HG03103 (cell line): ENCODE measurements around the gene RBM39.
A peak's percentile ranks its signal among the peaks of the same experiment; 100 is the strongest.
"Not testable (repeated sequence)": the region's sequence is repeated elsewhere in the genome, so short reads cannot be mapped to it uniquely, and the experiment has no call there.

ENCODE experiments used
- ATAC-seq: cut with Tn5 transposase; IDR thresholded peaks from one replicate; pipeline ENCODE4 v1.9.1; 2021; ENCODE audit warnings: low read depth; ENCODE audit not compliant: unreplicated experiment

The RBM39 gene

DNA sequence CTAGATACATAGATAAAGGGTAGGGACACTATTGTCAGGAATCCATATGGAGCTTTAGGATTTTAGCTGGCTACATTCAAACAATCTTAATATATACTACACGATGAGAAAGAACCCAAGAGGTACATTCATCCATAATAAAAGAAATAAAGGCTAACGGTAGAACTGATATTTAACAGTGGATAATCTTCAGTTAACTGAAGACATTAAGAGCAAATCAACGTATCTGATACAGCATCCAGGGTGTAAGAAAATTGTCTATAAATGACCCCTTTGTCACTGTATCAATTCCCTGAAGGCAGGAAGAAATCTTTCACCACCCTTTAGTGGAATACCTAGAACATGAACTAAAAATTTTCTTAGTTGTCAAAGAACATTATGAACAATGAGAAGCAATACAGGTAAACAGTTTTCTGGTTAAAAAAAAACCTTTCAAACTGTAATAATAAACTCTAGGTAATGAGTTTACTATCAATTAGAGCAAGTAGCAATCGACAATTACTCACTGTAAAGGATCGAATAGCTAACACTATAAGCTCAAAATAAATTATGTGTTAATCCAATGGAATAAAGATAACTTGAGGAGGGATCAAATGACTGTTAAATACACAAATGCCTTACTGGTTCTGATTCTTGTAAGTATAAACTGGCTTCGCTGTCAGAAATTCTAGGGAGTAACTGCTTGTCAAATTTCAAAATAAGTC, 31.0 kb downstream of the RBM39 start:
- ATAC-seq: no peak

DNA sequence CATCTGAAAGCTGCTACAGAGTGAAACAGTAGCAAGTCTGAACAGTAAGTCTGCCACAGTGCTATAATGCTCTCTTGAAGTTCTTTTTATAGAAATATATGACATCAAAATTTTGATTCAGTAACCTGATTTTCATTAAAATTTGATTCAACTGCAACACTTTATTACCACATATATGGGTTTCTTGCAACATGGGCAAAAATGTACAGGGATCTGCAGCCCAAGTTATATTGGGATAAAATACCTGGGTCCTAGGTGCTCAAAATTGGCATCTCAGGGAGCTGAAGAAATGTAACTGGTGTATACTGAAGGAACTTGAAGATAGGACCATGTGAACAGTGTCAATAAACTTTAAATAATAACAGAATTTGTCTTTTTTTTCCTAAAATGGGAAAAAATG, 32.0 kb downstream of the RBM39 start:
- no peak for ATAC-seq

DNA sequence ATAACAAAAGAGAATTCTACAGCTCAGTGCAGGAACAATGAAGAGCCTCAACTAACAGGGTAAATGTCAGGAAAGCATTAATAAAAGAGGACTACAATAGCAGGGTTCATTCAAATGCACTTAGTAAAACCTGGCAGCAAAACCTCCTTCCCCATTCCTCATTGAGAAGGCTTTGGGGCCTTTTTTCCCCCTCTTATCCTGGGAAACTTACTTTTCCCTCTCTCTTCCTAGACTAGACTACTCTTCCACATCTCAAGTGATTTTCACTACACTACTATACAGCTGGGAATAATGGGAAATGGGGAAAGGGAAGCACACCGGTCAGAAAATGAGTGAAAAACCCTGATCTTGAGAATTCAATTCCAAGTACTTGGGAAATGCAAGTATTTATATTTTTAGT, 32.8 kb downstream of the RBM39 start:
- no peak for ATAC-seq

DNA sequence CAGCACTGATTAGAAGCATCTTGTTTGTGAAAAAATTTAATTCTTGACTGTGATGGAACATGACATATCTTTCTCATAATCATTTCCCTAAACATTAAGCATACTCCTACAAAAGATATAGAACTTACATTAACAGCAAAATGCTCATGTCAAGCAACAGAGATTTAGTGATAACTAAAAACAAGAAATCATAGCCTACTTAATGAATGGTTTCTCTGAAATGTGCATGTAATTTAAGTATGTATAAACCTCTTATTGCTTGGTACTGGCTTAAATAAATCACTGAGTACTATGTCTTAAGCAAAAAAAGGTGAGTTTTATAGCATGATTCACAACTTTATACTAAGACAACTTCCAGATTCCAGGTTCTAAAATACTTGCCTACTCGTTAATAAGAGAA, 33.6 kb downstream of the RBM39 start:
- ATAC-seq: no peak

DNA sequence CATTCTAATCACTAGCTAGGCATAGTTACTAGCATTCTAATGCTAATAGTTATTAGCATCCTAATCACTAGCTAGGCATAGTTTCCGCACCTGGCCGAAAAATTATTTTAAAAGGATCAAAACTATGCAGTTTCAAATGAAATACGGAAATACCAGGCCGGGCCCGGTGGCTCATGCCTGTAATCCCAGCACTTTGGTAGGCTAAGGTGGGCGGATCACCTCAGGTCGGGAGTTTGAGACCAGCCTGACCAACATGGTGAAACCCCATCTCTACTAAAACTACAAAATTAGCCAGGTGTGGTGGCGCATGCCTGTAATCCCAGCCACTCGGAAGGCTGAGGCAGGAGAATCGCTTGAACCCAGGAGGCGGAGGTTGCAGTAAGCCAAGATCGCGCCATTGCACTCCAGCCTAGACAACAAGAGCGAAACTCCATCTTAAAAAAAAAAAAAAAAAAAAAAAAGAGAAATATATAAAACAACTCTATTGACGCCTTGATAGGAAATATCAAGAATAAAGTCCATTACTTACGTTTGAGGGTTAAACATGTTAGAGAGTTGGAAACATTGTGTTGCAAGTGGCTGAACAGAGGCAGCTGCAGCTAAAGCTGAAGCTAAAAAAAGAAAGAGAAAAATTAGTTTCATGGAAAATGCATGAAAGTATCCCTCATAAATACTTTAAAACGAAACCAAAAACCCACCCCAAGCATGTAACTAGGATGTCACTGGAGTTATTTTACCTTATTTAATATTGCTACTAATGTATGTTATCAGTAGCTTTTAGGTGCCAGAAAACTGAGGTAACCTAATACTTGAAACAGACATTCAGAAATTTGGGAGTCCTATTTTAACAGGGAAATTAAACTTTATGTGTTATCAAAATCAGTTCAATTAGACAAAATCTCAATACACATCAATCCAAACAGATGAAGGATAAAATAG, 35.2 kb downstream of the RBM39 start:
- ATAC-seq: not testable (repeated sequence)

DNA sequence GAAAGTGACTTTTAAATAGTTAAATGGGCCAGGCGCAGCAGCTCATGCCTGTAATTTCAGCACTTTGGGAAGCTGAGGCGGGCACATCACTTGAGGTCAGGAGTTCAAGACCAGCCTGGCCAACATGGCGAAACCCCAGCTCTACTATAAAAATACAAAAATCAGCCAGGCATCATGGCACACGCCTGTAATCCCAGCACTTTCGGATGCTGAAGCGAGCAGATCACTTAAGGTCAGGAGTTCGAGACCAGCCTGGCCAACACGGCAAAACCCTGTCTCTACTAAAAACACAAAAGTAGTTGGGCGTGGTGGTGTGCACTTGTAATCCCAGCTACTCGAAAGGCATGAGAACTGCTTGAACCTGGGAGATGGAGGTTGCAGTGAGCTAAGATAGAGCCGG, 36.2 kb downstream of the RBM39 start:
- ATAC-seq: not testable (repeated sequence)

DNA sequence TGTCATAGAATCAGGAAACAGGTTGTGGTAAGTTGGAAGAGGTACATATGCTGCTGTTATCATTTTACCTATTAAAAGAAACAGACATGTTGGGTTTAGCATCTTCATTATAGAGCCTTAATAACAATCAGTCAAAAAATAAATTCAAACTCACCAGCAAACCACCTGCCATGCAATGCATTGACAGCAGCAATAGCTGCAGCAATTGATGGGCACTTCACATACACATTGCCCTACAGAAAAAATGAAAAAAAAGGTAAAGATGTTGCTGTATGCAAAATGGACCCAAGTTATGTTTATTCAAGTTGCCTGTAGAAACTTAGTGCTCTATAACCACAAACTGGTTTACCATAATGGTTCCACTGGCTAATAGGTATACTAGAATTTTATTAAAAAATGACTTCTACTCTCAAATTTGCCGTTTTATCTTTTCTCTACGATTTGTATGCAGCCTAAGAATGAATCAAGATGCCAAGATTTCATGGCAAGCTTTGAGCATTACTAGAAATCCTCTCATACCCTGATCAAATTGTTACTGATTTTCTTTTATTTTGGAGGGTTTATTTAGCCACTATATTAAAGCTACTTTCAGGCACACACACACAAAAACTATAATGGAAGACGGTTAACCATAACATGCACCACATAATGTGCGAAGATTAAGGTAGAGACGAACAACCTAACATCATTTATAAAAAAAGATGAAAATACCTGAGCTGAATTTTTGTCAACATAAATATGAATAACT, 37.4 kb downstream of the RBM39 start:
- ATAC-seq: no peak

DNA sequence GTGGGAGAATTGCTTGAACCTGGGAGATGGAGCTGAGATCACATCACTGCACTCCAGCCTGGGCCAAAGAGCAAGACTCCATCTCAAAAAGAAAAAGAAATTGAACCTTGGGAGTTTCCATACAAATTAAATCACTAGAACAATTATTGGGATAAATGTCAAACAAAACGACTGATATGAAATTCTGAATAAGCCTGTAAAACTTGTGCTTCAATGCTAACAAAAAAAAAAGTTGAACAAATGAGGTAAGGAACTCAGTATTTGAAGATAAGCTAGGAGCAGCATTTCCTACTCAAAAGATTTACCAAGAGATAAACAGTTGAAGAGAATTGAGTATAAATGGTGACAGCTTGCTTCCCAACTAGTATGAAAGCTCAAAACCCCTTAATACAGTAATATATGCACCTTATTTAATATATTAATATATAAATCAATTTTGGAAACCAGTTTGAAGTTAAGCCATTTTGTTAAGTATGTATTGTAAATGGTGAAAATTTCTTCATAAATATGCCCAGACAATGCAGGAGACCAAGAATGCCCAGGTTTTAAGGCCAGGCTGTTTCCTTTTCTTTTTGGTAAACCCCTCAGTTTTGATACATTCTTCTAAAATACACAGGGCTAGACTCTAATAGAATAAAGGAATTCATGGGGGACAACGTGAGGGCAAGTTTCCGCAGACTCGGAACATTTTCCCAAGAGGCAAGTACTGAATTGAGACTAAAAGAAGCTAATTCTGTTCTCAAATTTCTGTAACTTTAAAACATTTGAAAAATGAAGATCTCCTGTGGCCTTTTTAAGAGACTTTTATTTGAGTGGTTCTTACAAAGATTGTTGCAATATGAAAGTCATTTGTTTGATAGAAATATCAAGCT, 39.0 kb downstream of the RBM39 start:
- ATAC-seq: no peak

DNA sequence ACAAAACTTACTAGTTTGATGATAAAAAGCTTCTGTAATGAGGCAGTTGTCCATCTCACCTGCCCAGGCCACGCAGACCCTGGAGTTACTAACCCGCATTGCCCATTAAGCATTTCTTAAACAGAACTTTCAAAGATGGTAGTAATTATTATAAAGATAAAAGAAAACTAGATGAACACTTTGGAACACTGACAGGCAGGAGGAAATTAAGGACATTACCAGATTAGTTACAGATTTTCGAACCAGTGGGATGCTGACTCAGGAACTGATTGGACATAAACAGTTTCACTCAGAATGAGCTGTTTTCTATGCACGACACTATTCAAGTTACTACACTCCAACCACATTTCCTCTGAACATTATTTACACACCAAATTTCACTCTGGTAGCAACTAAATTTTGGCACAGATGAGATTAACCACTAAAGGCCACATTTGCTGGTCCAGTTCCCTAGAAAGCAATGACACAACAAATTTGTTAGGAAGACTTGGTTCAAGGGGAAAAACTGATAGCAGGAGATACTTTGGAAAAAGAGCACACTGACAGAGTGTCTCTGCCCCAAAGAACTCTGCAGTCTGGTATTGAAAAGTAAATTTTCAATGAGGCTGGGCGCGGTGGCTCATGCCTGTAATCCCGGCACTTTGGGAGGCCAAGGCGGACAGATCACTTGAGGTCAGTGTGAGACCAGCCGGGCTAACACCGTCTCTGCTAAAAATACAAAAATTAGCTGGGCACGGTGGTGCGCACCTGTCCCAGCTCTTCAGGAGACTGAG, 39.8 kb downstream of the RBM39 start:
- ATAC-seq: no peak

DNA sequence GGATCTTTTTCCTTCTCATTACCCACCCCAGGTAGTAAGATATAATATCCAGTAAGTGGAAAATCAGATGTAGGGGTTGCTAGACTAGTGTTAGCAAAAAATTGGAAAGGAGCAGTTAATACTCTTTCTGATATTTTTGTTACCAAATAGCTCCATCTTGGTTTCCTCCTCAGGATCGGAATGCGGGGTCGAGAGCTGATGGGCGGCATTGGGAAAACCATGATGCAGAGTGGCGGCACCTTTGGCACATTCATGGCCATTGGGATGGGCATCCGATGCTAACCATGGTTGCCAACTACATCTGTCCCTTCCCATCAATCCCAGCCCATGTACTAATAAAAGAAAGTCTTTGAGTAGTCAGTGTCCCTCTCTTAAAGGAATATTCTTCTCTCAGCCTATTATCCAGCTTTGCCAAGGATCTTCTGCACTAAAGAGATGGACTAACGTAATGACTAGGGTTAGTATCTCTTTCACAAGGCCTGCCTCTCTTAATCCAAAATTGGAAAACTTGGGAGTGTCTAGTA, 41.4 kb downstream of the RBM39 start:
- no peak for ATAC-seq

DNA sequence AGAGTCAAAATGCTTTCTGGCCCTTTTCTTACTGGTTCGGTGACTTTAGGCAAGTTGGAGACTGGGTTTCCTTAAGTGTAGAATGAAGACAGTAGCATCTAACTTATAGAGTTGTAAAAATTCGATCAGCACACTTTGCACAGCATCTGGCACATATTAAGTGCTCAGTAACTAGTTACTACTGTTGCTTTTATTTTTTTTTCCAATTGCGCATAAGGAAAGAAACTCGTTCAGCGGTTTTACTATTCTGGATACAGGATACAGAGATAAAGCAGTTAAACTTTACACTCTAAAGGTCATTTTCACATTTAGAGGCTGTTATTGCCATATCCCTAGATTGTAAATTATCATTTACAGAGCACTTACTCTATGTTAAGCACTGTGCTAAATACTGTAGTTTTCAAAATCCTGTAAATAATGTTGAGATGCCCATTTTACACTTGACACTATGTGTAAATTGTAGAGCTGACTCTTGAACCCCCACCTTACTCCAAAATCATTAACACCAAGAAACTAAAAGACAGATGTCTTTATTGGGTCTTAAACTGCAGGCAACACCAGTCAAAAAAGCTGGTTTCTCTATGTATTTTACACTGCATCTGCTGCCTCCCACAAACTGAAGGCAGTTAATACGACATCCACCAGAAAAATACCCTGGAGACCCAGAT, 42.0 kb downstream of the RBM39 start:
- no peak for ATAC-seq

DNA sequence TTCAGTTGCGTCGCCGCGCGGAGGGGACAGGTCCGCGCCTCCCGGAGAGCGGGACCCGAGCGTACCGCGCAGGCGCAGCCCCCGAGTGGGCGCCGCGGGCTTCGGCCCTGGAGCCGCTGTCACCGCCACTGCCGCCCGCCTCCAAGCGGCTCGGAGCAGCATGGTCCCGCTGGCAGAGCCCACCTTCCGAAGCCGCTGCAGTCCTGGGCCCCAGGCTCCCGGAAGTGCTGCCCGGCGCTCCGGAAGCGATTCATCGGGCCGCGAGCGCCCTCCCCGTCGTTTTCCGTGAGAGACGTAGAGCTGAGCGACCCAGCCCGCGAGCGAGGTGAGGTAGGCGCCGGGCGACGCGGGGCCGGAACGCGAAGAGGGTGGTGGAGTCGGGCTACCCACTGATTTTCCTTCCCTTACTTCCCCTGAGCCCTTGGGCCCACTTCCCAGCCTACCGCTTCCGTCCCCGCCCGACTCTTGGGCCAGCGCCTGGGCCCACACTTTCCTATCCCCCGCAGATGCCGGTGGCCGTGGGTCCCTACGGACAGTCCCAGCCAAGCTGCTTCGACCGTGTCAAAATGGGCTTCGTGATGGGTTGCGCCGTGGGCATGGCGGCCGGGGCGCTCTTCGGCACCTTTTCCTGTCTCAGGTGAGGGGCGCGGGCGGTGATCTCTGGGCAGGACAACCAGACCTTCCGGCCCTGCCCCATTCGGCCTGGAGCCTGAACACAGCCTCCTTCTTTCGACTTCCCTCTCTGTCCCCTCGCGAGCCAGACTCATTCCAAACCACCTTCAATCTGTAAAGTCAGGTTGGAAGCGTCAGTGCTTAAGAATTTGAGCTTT, 42.7 kb downstream of the RBM39 start, which contains the start of the genes NFS1 and ROMO1:
NFS1 (minus strand) TSS at position 226 of the 830 bp plus-strand sequence; CDS start at position 162, 64 bp downstream.
ROMO1 (plus strand) TSS at position 279 of the 830 bp plus-strand sequence; CDS start at position 507, 228 bp downstream.
- peak; percentile 73 for ATAC-seq

DNA sequence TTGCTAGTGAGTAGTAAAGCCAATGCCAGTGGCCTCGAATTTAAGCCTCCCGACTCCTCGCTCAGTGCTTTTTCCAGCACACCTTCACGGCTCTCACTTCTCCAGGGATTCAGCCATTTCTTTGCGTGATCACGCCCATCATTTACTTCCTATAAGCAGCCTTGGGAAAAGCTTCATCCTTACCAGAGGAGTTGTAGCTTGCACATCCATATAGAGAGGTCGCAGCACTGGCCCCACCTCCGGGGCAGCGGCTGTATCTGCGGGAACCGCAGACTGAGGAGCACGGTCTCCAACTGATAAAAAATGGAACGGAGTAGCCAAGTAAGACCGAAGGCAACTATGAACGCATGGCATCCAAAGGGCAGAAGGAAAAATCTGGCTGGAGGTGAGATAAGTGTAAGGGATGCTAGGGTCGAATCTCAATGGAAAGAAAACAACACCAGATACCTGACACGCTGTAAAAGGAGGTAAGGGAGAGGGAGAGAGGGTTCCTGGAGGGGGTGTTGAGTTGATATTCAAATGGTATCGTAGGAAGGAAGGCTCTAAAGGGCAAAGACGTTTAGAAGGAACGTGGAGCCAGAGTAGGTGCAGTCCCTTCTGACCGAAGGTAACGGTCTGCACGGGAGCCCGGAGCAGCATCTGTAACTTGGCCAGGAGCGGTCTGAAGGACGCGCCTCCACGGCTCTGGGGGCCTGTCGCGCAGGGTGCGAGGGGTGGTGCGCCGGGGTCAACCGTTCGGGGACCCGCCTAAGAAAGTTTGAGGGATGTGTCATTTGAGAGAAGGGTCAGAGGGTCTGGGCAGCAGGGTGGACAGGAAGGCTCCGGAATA, 43.5 kb downstream of the RBM39 start:
- ATAC-seq: no peak

DNA sequence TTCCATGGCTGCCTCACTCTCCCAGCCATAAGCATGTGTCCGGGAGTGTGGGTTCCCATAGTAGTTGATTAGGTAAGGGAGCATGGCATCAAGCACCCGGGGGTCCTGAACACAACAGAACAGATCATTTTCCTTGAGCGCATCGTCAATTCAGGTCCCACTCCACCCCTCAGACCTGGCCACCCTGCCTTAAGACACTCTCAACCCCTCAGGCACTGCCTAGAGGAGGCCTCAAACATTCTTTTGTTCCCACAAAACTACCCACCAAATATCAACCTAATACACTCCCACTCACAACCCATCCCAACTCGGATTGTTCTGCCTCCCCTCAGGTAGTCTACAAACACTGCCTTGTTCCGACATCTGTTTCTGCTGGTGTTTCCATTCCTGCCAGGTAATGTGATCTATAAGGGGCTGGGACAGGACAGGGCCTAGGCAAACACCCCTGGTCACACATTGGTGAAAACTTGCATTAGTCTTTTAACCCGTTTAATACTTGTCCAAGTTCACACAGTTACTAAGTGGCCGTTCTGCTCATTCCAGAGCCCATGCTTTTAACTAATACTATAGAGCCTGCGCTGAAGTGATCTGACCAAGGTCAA, 44.3 kb downstream of the RBM39 start:
- no peak for ATAC-seq

DNA sequence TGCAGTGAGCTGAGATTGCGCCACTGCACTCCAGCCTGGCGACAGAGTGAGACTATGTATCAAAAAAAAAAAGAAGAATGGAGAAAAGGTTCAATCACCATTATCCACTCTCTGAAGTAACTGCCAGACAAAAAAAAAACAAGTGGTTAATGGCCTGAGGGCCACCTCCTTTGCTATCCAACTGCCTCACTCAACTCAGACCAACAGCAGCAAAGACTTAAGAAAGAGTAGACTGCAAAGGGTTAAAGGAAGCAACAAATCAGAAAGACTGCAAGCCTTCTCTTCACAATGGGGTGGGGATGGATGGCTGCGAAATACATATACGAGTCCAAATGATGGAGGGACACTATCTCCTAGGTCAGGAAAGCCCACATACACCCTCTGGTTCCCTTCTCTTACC, 46.1 kb downstream of the RBM39 start:
- ATAC-seq: no peak

DNA sequence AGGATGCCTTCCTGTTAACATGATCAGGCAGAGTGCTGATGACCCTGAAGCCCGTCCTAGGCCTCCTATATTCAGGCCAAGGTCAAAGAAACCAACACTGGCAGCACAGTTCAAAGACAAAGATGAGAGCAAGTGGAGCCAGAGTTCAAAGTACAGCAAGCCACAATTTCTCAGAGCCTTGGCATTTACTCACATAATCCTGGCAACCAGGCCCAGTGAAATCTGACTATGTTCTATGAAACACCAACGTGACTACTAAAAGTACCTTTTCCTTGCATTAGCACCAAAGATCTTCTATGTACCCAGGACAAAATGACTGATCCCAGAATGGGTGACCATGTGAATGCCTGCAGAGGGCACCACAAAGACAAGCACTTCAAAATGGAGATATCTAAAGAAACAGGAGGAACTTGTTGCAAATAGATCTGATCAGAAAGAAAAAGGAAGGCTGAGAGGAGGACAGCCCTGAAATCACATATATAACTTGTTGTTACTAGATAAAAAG, 46.8 kb downstream of the RBM39 start:
- ATAC-seq: no peak
